Hematopoietic multipotent progenitor cell treated with erythropoietin and hydrocortisone succinate and interleukin-3 and kit ligand, for 15 days (in vitro differentiated cells): ENCODE results near the gene SSNA1.

Experiments used
- DNase-seq: peaks from one replicate; pipeline ENCODE4 v3.0.0-alpha.2; 2015; ENCODE audit warnings: low spot score

The SSNA1 gene

DNA sequence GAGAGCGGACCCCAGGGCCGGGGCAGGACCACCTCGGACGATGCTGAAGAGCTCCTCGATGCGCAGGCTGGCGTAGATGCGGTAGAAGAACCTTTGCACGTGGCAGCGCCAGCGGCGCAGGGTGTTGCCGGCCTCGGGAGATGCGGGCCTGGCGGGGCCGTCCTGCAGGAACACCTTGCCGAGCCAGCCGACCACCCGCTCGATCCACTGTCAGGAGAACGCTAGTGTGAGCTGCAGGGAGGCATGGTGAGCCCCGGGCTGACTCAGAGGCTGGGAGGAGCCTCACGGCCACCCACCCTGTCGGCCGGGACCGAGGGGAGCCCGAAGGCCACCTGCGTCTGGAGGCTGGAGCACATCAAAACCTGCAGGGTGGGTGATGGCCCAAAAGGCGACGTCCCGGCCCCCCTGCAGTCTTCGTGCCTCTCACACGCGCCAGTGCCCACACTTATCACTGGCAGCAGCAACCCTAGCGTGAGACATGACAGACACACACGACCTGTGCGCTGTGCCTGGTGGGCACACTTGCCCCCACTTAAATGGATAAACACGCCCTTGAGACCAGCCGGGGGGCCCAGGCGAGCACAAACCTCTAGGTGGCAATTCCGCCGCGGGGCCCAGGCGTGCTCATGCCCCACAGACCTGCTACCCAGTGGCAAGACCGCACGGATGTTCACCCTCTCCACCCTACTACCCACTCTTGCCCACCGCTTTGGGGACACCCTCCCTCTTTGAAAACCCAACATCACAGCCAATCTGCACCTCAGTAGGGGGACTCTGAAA, 3.4 kb upstream of the SSNA1 start:
- no peak for DNase-seq

DNA sequence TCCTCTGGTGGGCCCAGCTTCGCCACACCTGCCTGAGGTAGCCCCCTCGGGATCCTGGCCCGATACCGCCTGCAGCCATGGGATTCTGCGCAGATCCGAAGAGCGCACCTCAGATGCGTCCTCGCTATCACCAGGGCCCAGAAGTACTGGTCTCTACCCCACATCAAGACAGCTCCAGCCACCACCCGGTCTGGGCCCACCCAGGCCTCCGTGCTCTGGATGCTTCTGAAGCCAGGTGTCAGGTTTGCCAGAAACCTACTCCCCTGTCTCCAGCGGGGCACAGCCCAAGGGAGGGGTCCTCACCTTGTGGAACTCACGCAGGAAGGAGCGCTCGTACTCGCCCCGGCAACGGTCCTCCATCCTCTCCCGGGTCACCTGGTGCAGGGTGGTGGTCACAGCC, 2.6 kb upstream of the SSNA1 start:
- no peak for DNase-seq

DNA sequence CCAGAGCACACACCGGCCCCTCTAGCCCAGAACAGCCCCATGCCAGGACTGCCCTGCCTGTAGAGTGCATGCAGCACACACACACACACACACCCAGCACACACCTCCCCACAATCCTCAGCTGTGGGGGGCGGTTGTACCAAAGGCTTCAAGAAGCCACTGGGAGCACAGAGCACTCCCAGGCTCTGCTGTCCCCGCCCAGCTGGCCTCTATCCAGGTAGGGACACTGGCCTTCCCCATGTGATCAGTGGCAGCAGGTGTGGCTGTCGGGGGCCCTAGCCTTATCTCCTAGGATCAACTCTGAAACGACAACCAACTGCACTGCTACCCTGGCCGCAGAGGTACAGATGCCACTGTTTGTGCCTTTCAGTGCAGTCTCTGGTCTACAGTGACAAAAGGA, 2.1 kb upstream of the SSNA1 start:
- DNase-seq, result no peak

DNA sequence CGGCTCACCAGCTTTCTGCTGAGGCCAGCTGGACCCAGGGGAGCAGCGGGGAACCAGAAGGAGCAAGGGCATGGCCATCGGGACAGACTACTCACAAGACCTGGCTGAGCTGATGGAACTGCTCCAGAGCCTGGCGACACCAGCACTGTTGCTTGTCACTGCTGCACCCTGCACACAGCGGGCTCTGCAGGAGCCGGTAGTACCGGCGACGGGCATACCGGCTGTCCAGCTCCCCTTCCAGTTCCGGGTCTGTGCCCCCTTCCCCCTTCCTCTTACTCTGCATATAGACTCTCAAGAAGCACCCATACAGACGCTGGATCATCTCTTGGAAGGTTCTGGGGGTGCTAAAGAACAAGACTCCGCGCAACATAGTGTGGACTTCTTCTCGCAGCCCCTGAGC, 1.1 kb upstream of the SSNA1 start:
- DNase-seq, result no peak

DNA sequence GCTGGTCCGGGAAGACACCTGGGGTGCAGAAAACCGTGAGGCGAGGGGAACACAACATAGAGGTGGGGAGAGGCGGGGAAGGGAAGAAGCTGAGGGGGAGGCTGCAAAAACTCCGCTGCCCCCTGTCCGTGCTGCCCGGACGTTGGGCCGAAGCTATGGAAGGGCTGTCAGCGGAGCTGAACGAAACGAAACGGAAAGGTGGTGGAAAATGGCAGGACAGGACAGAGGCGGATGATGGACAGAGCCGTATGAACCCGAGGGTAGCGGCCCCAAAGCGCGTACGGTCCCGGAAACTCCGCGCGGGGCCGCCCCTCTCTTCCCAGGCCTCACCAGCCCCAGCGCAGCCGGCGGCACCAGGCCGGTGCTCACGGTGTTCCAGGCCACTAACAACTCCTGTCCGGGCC, 388 bp upstream of the SSNA1 start:
- DNase-seq, result no peak

DNA sequence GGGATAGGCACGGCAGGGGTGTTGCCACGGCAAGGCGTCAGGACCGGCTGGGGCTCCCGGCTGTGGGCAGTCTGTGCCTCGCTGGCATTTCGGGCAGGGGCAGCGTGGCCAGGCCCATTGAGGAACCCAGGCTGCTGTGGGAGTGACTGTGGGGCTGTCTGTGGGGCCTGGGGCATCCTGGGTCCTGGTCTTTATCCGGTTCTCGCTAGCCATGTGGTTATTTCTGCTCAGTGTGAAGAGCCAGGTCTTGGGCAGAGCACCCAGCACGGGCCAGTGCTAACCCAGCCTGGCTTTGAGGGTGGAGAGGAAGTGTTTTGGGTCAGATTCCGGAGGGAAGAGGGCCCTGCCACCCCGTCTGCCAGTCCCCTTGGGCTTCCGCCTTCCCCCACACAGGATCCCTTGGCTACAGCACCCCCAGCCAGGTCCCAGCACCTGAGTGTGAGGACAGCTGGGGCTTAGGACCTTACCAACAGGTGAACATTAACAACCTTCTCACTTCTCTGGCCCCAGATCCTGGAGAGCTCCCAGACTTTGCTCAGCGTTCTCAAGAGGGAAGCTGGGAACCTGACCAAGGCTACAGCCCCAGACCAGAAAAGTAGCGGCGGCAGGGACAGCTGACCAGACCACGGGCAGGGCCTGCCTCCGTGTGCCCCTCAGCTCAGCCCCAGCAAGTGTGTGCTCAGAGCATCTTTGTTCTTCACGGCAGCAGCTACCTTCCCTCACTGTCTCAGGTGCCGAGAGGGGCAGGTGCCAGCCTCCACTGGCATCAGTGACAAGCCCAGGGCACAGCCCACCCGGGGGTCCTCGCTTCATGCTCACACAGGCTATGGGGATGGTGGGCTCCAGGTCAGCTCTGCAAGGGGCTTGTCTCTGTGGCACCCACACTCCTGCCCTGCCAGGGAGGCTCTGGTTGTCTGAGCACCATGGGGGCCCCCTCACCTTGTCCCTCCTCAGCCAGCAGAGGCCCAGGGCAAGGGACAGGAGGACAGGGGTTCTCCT, 1.1 kb downstream of the SSNA1 start:
- no peak for DNase-seq

DNA sequence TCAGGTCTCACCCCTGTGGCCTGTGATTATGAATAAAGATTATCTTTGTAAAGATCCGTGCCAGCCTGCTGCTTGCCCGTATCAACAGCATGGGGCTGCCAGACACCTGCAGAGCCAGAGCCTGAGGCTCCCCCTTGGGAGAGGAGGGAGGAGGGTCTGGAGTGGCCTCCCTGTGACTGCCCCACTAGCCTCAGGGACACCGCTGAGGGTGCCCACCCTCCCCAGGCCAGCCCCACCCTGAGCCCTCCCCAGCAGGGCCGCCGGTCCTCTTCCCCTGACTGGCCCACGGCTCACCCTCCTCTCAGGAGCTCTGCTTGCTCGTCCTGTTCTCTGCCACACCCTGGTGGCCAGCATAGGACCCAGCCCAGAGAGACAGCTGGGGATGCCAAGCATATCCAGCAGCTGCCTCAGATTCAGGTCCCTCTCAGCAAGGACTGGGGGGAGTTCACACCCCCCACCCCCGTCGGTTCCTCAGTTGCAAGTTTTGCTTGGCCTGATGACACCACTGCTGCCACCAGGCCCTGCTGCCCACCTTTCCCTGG, 1.9 kb downstream of the SSNA1 start:
- no peak for DNase-seq

DNA sequence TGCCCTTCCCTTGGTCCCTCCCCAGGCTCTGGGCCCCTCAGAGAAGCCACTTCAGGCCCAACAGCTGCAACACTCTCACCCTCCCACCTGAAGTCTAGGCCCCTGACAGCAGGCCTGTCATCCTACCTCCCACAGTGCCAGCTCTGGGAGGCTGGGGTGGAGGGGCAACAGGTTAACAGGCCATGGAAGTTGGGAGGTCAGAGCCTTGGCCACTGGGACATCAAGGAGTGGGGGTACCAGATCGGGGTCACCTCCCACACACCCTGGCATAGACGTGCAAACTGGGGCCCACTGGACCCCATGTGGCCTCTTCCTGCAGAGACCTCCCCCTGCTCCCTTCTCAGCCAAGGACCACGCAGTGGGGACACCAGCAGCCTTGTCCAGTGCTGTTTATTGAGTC, 2.8 kb downstream of the SSNA1 start:
- no peak for DNase-seq

DNA sequence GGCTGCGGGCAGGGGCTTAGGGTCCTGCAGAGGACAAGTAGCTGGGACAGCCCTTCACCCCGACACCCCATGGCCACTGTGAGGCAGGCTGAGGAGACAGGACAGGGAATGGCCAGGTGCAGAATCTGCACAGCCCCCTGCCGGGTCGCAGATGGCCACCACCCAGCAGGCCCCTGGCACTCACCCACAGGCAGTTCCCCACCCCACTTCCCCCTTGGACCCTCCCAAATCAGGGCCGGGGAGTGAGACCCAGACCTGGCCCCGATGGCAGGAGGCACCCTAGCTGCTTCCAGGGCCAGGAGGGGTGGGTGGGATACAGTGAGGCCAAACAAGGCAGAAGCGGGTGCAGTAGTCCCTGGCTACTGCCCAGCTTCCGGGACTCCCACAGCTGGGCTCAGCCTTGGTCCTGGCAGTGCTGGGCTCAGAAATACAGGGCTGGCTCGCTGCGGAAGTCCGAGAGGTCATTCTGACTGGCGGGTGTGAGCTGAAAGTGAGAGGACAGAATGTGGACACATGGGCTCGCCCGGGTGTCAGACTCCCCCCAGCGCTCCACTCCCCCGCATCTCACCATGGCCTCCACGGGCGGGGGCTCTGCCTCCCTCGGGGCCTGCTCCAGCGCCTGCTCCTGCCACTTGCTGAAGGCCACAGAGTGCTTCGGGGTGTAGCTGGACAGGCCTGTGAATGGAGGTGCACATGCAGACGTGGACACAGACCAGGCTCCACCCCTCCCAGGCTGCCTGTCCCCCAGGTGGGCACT, 3.4 kb downstream of the SSNA1 start:
- no peak for DNase-seq

DNA sequence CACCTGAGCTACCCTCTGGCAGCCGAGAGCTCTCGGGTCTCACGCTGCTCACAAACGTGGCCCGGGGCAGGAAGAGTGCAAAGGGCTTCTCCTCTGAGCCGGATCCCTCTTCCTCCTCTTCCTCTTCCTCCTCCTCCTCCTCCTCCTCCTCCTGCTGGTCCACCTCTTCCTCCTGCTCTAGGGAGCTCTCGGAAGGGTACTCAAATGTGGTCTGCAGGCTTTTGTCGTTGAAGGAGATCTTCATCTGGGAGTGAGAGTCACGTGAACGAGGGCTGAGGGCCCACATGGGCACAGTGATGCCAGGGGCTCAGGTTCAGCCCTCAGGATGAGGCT, 3.9 kb downstream of the SSNA1 start:
- no peak for DNase-seq

DNA sequence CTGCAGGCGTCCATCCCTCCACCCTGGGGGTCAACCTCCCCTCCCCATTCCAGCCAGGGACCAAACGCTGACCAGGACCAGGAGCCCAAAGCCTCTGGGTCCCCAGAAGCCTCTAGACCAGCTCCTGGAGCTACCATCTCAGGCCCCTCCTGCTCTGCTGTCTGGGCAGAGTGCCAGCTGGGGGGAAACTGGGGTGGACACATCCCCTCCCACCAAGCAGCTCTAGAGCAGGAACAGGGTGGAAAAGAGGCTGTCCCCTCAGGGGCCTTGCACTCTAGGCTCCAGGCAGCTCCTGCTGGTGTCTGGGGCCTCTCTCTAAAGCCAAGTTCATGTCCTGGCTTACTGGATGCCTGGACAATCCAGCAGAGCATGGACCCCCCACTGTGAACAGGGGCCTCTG, 4.4 kb downstream of the SSNA1 start:
- no peak for DNase-seq

DNA sequence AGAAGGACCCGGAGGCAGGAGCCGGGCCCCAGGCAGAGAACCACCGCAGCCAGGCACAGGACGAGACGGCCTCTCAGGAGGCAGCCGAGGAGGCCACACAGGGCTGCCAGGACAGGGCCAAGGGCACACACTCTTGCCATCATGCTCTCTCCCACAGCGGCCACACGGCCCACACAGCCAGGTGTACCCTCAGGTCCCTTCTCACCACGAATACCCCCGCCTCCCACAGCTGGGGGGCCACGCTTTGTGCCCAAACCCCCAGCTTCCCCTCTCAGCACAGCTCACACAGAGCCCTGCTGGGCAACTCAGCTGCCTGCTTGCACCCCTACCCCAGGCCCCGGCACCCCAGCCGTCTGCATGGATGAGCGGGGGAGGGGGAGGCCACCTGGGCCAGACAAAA, 5.3 kb downstream of the SSNA1 start:
- DNase-seq, result no peak

DNA sequence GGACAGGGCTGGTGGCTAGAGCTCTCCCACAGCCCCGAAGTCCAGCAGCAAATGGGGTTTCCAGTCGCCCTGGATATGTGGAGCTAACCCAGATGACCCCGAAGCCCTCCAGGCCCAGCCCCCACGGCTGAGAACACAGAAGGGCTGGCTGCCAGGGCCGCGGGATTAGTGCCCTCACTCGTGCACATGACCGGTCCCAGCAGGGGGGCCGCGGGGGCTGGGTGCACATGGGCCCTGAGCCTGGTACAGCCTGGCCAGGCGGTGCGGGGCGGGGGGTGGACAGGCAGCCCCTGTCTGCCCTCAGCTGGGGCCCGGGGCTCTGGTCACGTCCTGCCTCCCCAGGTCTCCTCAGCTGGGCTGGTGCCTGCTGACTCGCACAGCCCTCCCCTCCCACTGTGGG, 5.9 kb downstream of the SSNA1 start:
- DNase-seq, result no peak

DNA sequence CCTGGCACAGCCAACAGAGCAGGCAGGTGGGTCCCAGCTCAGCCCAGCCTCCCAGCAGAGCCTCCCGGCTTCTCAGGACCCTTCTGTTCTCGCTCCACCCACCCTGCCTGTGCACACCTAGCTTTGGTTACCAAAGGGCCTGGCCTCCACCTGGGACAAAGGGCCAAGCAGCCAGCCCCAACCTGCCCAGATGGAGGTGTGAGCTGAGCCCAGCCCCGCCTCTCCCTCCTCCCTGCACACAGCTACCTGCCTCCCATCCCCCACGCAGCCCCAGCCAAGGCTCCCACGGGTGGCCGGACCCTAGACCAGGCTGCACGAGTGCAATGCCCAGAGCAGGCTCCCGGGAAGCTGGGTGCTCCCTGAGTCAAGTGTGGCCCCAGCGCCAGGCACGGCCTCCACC, 6.4 kb downstream of the SSNA1 start:
- DNase-seq, result no peak

DNA sequence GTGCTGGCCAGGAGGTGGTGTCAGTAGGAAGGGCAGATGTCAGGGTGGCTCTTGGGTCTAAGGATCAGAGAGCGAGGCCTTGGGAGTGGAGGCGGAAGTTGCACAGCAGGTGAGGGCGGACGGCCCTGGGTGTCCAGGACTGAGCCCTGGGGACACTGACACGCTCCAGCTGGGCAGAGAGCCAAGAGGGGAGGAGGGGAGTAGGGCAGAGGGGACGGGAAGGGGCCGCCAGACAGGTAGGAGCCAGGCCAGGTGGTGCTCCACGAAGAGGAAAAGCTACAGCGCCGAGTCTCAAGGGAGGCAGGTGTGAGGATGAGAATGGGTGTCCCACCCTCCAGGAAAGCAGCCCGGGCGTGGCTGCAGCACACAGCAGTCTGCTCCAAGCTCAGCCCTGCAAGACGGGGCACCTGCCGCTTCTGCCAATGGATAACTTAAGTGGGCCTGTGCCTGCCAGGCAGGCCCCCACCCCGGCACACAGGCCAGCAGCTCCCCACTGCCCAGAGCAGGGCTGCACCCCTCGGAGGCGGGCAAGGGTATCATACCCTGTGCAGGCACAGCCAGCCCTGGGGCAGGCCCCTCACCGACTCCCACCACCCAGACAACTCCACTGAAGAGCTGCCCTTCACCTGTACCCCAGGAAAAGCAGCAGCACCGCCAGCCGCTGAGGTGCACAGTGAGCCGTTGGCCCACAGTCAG, 7.2 kb downstream of the SSNA1 start:
- no peak for DNase-seq

DNA sequence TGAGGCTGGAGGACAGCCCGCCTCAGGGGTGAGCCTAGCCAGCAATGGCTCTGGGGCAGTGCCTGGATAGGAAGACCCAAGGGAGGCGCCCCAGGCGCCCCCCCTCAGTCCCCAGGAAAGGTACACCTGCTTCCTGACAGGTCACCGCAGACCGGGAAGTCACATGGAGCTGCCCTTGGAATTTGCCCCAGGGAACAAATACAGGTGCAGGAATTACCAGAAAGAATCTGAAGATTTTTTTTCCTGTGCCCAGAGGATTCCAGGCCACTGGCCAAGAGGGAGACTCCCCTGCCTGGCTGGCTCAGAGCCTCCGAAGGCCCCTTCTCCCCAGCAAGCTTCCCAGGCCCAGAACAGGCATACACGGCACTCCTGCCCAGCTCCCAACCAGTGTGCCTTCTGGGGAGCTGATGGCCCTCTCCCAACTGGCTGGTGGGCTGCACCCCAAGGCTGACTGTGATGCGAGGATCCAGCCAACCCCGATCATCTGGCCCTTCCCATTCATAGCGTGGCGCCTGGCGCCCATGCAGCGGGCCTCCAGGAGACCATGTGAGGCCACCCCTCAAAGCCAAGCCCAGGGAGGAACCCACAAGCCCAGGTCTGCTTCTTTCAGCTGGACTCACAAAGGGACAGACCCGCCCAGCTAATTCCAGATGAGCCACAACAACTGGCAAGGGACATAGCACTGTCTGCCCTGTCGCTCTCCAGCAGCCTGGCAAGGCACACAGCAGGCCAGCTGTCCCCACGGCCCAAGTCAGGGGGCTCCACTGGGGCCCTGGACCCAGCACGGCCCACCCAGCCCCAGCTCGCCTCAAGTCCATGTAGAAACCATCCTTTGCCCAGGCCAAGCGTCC, 9.8 kb downstream of the SSNA1 start:
- no peak for DNase-seq

DNA sequence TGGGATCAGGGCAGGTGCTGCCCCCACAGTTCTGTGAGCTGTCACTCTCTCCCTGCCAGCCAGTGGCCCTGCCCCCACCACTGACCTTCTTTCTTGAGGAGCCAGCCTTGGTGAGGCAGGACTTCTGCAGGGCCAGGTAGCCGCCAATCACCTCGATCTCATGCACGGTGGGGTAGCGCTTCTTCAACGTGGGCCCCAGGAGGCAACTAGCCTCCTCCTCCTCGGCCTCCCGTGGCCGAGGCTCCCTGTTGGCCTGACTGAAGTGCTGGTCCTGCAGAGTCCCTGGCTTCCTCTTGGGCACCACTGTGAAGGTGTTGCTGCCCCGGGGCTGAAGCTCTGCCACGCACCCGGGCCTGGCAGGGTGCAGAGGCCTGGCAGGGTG, 10.4 kb downstream of the SSNA1 start:
- DNase-seq, result no peak

DNA sequence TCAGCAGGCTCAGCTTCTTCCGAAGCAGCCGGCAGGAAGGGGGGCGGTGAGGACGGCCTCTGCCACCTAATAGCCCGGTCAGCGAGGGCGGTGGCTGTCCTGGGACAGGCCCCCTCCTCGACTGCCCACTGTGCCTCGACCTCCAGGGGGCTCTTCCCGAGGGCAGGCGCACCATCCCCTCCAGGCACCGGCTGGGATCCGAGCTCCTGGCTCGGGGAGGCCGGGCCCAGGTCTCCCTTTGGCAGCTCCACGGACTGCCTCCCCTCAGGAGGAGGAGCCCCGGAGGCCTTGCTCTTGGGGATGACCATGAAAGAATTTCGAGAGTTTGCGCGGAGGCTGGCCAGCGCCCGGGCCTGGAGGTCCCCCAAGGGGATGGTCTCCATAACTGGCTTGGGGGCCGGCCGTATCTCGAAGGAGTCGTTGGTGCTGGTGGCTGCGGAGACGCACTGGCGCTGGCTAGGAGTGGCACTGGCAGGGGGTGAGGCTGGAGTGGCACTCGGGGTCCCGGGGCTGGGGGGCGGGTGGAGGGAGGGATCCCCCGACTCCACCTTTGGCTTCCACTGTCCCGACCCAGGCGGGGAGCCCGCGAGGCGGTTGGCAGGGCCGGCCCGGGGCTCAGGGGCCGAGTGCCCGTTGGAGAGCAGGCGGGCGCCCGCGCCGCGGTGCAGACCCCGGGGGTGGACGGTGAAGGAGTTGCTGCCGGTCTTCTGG, 11.1 kb downstream of the SSNA1 start:
- DNase-seq, result no peak

DNA sequence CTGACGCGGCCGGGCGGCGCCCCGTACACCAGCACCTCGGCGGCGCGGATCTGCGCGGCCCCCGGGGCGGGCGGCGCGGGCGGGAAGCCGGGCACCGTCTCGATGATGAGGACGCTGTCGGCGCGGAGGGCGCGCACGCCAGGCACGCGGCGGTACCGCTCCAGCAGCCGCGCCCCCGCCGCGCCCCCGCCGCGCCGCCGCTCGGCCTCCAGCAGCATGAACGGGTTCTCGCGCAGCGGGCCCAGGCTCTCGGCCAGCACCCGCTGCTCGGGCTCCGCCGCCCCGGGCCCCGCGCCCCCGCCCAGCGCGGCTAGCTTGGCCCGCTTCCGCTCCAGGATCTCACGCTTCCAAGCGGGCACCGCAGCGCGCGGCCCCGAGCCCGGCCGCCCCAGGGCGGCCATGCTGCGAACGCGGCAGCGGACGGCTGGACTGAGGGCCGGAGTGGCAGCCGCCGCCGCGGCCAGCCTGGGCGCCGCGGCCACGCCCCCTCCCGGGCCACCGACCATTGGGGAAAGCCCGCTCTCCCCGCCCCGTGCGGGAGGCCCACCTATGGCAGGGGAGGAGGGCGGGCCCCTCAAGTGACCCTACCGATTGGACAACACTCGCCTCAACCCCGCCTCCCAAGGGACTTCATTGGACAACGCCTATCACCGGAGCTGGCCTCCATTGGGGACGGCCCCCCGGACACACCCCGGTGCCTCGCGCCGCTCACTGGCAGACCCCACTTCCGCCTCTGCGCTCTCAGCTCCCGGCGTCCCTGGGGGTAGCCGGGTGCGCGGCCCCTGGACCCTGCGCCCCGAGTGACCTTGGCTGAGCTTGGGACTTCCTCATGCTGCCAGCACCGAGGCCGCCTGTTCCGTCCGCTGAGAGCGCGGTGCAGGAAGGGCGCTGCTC, 12.1 kb downstream of the SSNA1 start, which contains the start of gene TPRN:
TSS of gene TPRN (minus strand) at position 431 of the 894 bp plus-strand sequence. CDS start at position 401, 30 bp downstream.
- peak; percentile 99 for DNase-seq
